ENCODE data around the gene GSTM2.

GSTM2 gene

DNA sequence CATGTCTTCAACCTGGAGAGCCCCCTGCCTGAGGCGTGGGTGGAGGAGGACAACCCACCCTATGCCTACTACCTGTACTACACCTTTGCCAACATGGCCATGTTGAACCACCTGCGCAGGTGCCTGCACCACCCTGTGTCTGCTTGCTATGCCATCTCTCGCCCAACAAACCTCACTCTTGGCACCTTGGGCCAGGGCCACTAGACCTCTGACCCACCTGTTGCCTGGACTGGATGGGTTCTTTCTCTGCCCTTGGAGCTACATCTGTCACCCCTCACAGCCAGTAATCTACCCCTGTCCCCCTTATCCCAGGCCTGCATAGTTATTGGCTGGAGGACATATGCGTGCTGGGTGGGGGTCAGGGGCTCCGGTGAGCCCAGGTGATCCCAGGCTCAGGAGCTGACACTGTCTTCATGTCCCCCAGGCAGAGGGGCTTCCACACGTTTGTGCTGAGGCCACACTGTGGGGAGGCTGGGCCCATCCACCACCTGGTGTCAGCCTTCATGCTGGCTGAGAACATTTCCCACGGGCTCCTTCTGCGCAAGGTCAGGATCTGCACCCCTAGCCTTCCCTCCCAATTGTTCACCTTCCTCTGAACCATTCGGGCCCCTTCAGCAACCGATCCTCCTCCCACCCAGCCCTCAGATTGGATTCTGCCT, 38.4 kb upstream of the GSTM2 start:
- no peak for DNase-seq (ENCODE audit: low read depth in 3 of 3)

DNA sequence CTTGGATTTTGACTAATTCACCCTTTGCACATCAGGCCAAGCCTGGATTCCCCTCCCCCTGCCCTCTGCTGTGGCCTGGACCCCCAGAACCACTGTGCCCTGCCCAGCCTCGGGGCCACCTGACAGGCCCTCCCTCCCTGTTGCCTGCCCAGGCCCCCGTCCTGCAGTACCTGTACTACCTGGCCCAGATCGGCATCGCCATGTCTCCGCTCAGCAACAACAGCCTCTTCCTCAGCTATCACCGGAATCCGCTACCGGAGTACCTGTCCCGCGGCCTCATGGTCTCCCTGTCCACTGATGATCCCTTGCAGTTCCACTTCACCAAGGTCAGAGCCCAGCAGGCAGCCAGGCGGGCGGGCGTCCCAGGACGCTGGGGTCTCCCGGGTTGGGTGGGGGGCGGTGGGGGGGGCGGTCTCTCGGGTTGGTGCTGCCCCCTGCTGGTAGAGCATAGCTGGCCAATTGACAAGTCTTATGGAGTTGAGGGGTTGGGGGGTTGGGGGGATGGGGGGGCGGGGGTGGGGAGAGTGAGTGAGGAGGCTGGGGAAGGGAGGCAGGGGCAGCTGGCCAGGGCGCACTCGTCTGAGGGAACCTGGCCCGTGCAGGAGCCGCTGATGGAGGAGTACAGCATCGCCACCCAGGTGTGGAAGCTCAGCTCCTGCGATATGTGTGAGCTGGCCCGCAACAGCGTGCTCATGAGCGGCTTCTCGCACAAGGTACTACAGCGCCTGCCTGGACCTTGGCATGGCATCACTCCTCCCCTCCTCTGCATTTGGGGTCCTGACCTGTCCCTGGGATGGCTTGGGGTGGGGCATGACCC, 37.6 kb upstream of the GSTM2 start:
- no peak for DNase-seq (ENCODE audit: low read depth in 3 of 3)

DNA sequence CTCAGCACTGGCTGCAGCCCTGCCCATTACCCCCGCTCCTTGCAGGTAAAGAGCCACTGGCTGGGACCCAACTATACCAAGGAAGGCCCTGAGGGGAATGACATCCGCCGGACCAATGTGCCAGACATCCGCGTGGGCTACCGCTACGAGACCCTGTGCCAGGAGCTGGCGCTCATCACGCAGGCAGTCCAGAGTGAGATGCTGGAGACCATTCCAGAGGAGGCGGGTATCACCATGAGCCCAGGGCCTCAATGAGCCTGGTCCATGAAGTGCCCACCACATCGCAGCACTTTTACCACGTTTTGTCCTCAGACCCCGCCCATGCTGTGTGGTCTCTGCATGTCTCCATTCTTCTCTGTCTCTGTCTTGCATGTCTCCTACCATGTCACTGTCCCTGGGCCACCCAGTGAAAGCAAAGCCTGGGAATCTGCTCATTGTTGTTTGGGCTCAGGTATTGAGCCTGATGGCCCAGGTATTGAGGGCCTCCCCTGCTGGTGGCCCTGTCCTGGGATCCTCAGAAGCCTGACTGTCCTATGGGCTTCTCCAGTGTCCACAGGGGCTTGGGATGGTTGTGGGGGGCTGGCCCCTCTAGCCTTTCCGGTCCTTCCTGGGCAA, 36.9 kb upstream of the GSTM2 start:
- no peak for DNase-seq (ENCODE audit: low read depth in 3 of 3)

DNA sequence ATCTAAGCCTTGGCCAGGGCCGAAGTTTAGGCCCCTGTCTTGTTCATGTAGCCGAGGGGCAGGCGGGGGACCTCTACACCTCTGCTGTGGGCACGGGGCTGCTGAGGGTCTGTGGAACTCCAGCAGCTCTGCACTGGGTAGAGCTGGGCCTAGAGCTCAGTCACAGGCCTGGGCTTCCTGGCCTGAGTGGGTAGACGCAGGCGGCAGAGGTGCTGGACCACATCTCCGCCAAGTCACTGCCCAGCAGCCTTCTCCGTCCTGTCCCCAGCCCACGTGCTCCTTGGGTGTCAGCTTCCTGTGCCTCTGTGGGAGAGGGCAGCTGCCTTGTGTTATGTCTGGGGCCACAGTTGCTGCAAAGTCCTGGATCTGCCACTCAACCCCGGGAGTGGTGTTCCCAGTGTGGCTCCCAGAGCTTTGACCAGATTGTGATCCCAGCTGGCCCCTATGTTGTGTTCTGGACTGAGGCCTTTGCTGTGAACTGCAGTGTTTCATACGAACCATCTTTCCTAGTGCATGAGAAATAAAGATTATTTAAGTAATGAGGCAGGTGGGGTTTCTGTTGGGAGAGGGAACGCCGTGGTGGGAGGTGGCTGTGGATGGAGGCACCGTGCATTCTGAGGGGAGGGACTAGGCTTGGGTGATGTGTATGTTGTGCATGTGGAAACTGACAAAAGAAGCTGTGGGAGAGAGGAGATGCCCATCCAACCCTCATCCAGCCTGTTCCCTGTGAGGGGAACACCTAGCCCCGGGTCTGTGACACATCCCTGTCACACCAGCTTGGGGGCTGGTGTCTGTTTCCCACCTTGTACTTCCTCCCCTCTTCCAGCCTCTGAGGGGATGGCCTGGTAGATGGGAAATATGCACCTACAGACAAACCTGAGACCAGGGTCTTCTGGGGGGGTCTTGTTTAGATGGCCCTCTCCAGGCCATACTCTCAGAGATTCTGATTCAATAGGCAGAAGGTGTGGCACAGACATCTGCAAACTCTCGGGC, 36.0 kb upstream of the GSTM2 start:
- no peak for DNase-seq (ENCODE audit: low read depth in 3 of 3)

DNA sequence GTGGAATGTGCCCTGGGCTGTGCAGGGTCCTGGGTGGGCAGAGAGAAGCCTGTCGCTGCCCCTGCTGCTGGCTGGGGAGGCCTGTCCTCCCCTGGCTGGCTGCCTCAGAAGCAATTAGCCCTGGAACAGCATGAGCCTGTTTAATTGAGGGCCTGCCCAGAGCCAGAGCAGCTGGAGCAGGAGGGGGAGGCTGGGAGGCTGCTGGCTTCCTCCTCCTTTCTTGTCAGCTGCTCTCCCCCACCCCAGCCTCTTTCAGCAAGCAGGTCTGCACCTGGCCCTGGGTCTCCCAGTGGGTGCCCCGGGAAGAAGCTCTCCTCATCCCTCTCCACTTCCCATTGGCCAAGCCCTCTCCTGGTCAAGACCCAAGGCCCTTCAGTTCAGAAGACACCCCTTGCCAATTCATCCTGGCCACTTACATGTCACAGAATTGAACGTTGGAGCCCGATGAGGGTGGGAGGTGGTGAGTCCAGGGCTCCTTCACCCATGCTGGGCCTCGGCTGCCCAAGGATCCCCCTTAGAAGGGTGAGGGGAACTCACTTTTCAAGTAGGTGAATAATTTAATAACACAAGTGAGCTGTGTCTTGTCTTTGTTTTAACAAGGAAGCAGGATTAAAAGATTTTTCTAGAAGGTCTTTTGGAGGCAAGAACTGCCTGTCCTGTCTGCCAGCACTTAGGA, 35.0 kb upstream of the GSTM2 start:
- no peak for DNase-seq (ENCODE audit: low read depth in 3 of 3)

DNA sequence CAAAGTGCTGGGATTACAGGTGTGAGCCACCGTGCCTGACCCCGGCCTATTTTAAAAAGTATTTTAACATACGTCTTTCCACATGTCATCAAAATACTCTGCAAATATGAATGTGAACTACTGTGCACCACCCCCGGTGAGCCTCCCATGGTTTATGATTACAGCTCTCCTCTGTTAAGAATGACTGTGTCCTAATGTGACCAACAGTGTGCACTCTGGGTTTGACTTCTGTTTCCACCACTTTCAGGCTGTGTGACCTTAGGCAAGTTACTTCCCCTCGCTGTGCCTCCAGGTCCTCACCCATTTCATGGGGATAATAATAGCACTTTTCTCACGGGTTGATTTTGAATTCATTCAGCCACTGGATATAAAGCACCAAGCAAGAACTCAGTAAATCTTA, 33.6 kb upstream of the GSTM2 start:
- no peak for DNase-seq (ENCODE audit: low read depth in 3 of 3)

DNA sequence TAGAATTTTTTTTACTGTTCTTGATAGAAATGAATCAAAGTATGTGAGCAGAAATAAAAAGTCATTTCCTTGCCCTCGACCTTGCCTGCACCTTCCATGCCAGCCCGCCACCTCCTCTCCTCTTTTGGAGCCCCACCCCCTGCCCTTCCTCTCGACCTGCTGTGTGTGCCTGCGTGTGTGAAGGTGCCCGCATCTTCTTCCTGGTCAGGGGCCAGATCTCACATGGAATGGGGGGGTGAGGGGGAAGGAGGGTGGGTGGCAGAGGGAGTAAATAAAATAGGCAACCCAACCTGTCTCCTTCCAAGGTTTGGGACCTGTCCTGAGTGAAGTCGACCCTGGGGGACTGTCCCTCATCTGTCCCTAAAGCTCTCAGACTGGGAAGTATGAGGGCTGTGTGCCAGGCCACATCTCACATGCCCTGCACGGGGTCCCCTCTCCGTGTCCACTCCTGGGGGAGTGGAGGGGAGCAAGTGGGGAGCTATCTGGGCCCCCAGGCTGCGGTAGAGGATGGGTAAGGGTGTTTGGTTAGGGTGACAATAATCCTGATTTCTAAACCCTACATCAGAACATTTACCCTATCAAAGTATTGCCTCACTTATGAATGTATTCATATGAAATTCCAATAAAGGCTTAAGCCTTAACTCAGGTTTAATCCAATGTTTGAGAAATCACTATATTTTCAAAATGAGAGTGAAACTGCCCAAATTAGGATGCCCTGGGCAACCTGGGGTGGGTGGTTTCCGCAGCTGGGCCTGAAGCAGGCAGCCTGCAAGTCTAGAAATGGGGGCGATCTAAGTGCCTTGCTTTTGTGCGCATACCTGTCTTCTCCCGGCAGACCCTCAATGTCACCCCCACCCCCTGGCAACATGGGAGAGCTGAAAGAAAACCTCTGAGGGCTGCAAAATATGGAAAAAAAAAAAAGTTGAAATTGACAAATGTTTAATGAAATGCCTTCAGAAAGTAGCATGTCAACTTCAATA, 32.8 kb upstream of the GSTM2 start:
- DNase-seq (ENCODE audit: low read depth in 3 of 3): no peak

DNA sequence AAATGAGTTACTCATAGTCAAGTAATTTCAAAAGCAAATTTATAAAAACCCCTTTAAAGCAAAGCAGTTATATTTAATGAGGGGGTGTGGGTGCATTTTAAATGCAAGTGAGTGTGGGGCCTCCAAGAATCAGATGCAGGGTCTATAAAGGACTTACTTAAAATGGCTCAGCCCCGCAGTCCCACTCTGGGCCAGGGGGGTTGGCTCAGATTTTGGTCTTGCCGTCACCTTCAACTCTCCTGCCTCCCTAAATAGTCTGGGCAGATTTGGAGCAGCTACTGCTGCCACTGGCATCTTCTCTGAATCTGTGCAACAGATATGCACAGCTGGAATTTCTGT, 32.0 kb upstream of the GSTM2 start:
- no peak for DNase-seq (ENCODE audit: low read depth in 3 of 3)

DNA sequence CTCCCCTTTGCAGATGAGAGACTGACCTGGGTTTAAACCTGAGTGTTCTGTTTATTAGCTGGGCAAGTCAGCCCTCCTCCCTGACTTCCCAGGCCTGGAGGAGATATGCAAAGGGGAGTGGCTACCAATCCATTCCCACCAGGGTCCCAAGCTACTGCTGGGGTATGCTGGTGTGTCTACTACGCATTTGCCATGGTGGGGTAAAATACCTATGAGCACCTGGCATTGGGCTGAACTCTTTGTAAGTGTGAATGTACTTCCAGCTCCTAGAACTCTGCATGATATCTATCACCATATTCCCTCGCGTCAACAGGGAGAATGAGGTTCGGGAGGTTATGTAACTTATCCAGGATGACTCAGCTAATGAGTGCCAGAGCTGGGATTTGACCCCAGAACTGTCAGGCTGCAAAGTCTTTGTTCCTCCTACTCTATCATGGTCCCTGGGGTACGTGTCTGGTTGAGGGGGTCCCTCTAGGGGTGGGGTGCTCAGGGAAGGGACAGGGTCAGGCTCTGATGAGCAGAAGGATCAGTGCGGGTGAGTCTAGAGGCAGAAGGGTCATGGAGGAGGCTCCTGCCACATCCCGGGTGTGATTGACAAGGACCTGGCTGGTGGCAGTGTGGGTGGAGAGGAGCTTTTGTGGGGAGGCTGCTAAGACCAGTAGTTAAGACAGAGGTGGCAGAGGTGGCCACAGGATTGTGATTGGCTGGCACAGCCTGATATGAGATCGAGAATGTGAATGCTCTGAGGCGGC, 31.5 kb upstream of the GSTM2 start:
- DNase-seq (ENCODE audit: low read depth in 3 of 3): no peak

DNA sequence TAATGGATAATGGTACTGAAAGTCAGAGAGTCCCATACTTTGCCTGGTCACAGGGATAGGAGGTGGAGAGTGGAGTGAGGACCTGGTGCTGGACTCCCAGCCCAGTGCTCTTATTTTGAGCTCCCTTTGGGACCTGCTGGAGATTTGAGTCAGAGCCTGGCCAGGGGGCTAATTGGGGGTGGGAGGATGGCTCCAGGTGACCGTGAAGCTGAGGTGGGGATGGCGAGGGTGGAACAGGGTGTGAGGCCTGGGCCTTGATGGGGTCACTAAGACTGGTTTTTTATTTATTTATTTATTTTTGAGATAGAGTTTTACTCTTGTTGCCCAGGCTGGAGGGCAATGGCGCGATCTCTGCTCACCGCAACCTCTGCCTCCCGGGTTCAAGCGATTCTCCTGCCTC, 30.4 kb upstream of the GSTM2 start:
- DNase-seq (ENCODE audit: low read depth in 3 of 3): no peak

DNA sequence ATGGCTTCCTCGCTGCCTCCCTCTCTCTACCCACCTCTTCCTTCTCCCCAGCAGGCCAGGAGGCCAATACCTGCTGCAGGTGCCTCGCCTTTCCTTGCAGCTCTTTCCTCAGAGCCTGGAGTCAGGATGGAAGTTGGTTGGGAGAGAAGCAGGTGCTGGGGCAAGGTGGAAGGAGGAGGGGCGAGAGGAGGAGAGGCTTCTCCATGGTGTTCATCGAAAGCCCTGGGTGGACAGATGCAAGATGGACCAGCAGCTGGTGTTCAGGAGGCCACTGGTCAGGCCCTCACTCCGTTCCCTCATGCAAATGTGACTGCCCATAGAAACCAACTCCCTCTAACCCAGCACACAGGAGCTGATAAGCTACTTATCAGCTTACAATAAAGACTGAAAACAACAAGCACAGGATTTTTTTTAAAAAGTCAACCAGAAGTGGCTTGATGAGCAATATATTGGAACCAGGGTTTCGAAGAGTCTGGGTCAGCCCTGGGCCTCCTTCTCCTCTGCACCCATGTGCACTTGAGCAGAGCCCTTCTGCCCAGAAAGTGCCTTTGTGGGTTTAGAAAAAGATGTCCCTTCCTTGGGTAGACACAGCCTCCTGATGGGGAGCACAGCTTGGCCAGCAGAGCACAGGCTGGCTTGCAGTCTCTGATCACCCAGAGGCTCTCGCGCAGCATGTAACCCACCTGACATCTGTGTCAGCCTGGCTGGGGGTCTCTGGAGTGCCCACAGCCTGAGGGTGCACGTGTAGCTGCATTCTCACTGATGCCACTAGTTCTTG, 28.6 kb upstream of the GSTM2 start:
- DNase-seq (ENCODE audit: low read depth in 3 of 3): no peak

DNA sequence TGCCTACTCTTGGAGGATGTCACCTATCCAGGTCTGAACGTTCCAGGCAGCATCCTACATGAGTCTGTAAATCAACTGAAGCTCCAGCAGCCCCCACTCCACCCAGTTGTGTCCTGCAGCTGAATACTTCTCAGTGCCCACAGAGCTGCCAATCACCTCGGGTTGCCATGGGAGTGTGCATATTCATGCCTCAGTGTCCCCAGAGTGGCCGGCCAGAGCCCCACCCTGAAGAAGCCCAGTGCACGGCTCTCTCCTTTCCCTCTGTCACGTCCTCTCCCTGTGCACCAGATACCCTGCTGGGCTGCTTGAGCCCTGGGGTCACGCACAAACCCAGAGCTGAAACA, 28.0 kb upstream of the GSTM2 start:
- DNase-seq (ENCODE audit: low read depth in 3 of 3): no peak

DNA sequence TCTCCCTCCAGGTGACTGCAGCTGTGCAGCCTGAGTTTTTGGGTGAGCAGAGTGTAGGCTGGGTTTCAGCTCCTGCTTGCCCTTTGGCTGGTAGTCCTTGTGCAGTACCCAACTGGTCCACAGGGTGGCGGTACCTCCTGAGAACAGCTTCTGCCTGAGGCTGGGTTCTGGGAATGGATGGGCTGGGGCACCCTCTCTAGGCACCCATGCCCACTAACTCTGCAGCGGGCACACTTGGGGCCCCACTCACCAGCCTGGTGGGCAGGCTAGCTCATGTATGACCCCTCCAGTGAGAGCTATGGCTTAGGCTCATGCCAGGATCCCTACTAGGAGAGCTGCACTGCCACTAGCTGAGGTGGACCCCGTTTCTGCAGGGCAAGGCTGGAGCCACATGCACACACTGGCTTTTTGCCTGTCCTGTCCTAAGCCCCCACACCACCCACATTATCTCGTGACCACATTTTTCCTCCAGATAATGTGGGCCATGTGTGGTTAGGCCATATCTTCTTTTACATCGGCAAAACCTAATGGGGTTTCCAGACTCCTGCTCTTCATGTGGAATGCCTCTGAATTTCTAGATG, 27.5 kb upstream of the GSTM2 start:
- peak; percentile 82 to 92 (median 86) for DNase-seq (ENCODE audit: low read depth in 3 of 3)

DNA sequence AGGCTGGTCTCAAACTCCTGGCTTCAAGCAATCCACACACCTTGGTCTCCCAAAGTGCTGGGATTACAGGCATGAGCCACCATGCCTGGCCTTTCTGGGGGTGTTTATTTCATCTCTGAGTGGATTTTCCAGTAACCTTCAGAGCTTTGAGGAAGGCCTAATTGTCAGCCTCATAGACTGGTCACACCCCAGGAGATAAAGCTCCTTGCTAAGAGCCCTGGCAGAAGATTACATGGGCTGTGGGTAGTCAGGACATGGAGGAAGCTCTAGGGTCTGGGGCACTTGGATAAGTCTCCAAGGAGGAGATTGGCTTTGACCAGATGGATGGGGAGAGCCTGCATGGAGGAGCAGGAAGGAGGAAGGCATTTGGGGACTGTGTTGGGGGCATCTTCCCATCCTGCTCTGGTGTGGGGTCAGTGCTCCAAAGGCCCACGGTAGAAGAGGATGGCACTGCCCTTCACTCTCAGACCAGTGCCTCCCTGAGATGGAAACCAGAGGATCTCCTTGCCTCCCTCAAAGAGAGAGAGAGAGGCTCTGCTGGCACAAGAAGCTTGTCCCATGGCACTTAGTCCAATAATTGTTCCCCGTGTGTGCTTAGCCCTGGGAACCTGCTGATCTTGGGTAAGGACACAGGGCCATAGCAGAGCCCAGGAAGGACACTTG, 26.6 kb upstream of the GSTM2 start:
- no peak for DNase-seq (ENCODE audit: low read depth in 3 of 3)

DNA sequence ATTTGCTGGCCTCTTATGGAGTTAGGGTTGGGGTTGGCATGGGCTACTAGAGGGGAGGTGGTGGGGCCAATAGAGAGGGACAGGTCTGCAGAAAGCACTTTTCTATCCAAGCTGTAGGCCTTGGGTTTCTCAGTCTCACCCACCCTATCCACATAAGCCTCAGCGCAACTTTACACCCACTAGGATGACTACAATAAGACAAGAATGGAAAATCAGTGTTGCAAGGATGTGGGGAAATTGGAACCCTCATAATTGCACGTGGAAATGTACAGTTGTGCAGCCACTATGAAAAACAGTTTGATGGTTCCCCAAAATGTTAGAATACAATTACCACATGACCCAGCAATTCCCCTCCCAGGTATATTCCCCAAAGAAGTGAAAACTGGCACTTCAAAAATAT, 26.0 kb upstream of the GSTM2 start:
- no peak for DNase-seq (ENCODE audit: low read depth in 3 of 3)

DNA sequence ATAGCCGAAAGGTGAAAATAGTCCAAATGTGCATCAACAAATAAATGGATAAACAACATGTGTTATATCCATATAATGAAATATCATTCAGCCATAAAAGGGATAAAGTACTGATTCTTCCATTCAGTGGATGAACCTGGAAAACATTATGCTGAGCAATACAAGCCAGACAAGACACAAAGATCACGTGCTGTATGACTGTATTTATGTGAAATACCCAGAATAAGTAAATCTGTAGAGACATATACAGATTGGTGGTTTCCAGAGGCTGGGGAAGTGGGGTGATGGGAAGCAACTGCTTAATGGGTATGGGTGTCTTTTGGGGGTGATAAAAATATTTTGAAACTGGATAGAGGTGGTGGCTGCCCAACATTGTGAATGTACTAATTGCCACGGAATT, 25.2 kb upstream of the GSTM2 start:
- DNase-seq (ENCODE audit: low read depth in 3 of 3): no peak

DNA sequence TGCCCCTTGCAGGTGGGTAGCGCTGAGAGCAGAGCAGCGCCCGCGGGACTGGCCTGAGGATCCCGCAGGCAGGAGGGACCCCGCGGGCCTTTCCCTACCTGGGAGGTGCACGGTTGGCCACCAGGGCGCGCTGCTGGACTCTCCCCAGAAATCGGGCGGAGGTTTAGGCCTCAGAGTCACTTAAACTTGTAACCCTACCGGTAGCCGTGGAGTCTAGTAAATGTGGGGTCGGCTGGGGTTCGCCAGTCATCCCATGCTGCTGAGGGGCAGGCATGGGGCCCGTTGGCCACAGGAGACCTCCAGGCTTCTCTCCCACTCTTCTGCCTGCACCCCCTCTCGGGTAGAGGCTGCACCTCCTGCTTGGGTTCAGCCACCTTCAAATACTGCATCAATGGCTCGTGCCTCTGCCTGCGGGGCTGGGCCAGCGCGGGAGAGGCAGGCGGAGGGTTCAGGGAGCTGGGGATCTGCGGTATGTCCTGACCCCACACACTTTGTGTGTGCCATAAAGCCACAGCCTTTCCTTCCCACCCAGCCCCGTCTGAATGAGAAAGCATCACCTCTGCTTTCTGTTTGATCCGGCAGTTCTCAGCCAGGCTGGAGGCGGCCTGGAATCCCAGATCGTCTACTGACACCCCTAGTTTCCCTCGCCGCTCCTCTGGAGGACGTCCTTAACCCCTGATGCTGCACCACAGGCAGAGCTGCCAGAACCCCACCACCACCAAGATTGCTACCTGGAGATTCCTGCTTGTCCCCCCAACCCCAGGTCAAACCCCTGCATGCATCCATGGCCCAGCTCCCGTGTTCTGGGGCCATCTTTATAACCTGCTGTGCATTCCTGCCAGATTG, 24.2 kb upstream of the GSTM2 start:
- peak; percentile 72 to 86 (median 80) for DNase-seq (ENCODE audit: low read depth in 3 of 3)
